SHP77 treated with DMSO at 0.1 percent for 48 hours (cell line): ENCODE measurements around the gene CRYBA1.
"Not testable (repeated sequence)": the region's sequence is repeated elsewhere in the genome, so short reads cannot be mapped to it uniquely, and the experiment has no call there.

Source experiments
- DNase-seq: peaks from one replicate; lab custom pipeline; 2025; lab: John Stamatoyannopoulos, UW

CRYBA1 gene

DNA sequence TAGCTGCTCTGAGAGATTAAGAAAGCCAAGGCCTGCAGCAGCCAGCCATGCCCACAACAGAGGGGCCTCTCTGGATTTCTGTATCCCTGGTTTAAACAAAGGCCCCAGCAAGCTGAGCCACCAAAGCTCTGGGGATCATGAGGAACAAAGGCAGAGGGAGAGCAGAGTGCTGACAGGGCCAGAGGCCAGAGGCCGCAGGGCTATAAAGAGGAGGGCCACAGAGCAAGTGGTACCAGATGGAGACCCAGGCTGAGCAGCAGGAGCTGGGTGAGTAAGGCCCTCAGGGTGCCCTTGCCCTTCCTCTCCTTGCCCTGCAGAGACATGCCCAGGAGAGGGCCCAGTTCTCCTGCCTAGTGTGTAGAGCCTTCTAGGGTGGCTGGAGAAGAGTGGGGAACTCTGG, at the start of gene CRYBA1:
Gene CRYBA1, plus strand, starts transcription at position 232 of the 400 bp plus-strand sequence. Its CDS starts 5 bp downstream, at position 237.
- no peak for DNase-seq

DNA sequence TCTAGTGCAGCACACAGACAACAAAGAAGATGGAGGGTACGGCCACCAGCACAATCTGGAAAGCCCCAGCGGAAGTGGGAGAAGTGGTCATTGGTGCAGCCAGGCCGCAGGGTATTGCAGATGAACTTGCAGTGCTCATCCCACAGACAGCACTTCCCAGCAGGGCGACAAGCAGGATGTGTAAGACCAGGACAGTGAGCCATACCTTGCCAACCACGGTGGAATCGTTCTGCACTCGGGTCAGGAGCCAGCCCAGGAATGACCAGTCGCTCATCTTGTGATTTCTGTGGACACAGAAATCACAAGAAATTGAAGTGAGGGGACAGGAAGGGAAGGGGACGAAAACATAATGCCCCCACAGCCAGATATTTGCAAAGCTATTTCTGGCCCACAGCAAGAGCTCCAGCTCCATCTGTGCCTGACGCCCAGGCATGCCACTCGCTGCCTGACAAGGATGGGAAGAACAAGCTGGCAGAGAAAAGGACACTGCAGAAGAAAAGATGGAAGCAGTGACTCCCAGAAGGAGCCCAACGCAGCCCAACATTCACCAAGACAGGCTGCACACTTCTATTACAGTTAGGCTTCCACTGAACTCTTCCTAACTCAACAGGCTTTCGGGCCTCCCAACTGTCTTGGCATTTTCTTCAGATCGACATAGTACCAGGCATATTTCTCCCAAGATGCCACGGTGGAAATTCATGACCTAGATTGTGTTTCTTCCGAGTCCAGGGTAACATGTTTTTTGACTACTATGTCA, 49.0 kb upstream of the CRYBA1 start:
- no peak for DNase-seq

DNA sequence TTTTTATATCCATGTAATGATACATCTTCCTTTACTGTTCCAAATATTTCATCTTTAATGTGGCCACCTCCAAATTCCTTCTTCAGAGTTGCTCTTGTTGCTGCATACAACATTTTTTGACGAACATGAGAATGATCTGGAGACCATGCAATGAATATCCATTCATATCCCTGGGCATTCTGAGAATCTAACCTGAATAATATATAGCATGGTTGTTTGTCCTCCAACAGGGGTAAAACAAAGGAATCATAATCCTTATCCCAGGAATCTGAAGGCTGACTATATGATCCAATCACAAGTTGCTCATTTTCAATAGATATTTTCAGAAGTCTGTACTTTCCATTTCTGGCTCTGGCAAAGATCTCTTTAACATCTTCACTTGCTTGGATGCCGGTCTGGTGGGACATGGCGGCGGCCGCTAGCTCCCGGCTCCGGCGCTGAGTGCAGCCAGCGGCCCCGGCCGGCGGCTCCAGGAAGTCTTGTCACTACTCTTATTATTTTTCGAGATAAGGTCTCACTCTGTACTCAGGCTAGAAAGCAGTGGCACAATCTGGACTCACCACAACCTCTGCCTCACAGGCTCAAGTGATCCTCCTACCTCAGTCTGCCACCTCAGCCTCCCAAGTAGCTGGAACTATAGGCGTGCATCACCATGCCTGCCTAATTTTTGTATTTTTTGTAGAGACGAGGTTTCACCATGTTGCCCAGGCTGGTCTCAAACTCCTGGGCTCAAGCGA, 42.4 kb upstream of the CRYBA1 start:
- not testable (repeated sequence) for DNase-seq

DNA sequence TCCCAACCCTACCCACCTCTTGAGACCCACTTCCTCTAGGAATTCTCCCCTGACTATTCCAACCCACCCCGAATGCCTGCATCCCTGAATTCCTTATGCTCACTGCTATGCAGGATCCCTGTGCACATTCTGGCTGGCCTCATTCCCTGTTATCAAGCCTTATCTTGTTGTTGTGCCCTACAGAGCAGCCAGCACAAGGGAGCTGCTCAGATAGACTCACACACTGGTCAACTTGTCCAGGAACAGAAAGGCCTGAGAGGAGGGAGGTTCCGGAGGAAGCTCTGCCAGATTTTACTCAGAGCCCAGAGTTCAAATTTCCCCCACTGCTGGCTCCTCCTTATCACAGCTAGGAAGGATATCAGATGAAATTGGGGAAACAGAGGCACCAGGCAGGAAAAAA, 41.6 kb upstream of the CRYBA1 start:
- no peak for DNase-seq

- no peak for DNase-seq
These were observed 38.7 kb upstream of the CRYBA1 start for GRCh38 chr17:29207975-29208374.

DNA sequence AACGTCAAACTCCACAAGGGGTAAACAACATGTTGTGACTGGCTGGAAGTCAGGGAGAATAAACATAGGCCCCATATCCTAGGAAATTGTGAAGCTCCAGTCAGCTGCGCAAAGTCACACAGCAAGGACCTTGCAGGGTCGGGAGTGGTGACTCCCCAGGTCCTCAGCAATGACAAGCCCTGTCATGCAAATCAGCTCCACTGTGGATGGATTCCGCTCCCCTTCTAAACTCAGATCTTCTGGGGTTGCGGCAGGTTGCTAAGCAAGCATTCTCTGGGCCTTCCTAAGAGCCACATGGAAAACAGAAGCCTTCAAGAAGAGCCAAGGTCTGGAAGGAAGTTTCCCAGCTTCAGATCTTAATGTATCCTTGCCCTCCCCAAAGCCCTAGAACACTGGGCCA, 37.6 kb upstream of the CRYBA1 start:
- DNase-seq: no peak

DNA sequence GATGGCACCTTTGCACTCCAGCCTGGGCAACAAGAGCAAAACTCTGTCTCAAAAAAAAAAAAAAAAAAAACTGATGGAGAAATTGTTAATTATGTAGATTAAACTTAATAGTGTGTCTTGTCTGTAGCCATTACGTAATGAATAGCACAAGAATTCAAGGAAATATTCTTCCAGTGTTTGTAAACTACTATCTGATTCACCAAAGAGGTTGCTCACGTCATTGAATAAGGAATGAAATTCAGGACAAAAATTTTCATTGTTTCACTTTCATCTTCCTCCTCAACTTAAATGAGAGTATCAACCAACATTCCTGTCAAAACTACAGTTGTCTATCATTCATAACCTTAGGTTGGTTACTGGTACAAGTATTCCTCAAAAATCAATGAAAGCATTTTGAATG, 35.8 kb upstream of the CRYBA1 start:
- no peak for DNase-seq

DNA sequence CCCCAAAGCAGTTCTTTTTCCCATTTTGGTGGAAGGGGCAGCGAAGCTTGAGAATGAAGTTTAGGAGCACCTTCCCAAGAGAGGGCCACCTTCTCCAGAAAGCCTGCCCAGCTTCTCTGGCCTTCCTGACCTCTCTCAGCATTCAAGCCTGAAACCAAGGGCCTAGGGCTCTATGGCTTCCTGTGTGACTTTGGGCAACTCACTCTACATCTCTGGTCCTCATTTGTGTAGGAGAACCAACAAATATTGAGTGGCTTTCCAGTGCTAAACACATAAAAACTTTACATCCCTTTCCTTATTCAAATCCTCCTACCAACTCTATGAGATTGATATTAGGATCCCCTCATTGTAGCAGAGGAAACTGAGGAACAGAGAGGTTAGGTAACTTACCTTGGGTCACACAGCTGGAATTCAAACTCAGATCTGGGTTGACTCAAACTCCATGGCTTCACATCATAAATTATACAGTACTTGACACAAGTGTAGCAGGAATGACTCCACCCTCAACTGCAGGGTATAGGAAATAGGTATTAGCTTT, 34.5 kb upstream of the CRYBA1 start:
- DNase-seq: no peak

DNA sequence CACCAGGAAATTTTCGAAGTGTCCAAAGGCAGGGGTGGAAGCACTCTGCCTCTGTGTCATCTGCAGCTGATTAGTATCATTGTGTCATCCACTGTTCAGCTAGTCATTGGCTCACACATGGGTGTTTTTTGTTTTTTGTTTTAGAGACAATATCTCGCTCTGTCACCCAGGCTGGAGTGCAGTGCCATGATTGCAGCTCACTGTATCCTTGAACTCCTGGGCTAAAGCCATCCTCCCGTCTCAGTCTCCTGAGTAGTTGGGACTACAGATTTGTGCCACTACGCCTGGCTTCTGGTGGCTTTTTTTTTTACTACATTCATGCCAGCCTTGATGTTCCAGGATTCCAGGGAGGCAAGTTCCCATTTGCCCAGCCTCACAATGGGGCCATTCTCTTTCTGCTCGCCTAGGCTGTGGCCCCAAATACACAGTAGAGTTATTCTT, 34.0 kb upstream of the CRYBA1 start:
- no peak for DNase-seq

GRCh38 chr17:29214215-29215146, 32.2 kb upstream of the CRYBA1 start:
- DNase-seq: no peak

DNA sequence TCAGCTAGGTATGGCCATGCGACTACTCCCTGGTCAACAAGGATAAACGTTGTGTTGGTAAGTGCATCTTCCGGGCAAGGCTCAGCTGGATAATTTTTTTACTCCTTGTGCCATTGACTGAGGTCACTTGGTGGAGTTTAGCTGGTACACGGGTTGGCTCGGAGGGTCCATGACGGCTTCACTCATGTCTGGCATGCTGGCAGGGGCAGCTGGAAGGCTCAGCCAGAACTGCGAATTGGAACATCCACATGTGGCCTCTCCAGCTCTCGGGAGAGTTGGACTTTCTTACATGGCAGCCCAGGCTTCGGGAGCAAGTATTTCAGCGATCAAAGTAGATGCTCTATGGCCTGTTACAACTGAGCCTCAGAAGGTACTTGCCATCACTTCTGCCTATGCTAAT, 31.5 kb upstream of the CRYBA1 start:
- DNase-seq: no peak

- no peak for DNase-seq
These were observed 30.9 kb upstream of the CRYBA1 start for GRCh38 chr17:29215717-29216116.

DNA sequence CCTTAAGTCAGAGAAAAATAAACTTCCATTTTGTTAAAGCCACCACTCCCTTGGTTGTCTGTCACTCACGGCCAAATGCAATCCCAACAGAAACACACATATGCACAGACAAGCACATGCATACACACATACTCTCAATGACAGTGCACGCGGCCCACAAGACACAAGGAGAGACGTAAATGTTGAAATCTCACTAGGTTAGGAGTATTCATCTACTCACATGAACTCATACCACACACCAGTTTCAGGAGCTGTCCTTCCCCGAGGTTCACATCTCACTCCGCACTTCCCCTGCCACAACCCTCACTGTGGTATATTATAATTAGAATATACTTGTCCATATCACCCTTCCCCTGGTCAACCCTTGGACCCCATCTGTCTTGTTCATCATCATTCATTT, 30.5 kb upstream of the CRYBA1 start:
- no peak for DNase-seq

DNA sequence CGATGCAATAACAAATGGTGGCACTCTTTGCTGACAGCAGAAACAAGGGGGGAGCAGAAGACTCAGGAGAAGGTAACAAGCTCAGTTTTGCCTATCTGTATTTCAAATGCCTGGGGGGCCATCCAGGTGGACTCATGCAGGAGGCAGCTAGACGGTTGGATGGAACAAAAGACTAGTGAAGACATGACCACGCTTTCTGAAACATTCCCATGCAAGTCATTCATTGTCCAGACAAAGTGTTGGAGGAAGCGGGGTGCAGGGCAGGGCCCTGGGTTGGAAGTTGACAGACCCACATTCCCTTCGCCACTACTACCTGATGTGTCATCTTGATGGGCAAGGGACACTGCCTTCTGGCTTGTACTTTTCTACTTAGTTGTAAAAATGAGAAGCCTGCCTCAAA, 29.8 kb upstream of the CRYBA1 start:
- DNase-seq: no peak

GRCh38 chr17:29219378-29220047, 27.1 kb upstream of the CRYBA1 start:
- peak; percentile 33 for DNase-seq

DNA sequence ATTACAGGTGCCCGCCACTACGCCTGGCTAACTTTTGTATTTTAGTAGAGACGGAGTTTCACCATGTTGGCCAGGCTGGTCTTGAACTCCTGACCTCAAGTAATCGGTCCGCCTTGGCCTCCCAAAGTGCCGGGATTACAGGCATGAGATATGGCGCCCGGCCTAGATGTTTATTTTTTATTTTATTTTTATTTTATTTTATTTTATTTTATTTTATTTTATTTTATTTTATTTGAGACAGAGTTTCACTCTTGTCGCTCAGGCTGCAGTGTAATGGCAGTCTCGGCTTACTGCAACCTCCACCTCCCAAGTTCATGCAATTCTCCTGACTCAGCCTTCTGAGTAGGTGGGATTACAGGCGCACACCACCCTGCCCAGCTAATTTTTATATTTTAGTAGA, 25.3 kb upstream of the CRYBA1 start:
- not testable (repeated sequence) for DNase-seq

DNA sequence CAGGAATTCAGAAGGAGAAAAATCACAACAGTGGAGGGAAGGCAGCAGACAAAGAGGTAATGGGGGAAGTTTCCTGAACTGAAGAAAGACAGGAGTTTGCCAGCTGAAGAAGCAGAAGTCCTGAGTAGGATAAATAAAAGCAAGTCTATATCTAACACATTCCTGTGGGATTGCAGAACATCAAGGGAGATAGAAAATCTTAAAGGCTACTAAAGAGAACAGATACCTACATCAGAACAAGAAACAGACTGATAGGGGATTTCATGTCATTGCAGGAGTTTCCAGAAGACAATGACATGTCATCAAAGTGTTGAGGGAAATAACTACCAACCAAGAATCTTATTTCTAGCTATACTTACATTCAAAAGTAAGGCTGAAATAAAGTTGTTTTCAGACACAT, 21.3 kb upstream of the CRYBA1 start:
- DNase-seq: no peak

GRCh38 chr17:29233301-29233700, 13.4 kb upstream of the CRYBA1 start:
- no peak for DNase-seq

GRCh38 chr17:29234972-29235371, 11.7 kb upstream of the CRYBA1 start:
- not testable (repeated sequence) for DNase-seq

DNA sequence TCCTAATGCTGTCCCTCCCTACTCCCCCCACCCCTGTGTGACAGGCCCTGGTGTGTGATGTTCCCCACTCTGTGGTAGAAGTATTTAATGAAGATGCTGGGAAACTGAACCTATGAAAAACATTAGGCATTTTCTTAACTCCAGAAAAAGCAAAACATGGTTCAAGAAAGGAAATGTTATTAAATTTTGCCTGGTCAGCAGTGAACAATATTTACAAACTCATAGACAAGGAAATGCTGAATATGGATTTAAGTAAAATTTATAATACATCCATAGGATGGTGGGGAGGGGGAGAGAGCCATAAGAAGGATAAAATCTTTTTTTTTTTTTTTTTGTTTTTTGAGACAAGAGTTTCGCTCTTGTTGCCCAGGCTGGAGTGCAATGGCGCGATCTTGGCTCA, 10.8 kb upstream of the CRYBA1 start:
- DNase-seq: no peak

DNA sequence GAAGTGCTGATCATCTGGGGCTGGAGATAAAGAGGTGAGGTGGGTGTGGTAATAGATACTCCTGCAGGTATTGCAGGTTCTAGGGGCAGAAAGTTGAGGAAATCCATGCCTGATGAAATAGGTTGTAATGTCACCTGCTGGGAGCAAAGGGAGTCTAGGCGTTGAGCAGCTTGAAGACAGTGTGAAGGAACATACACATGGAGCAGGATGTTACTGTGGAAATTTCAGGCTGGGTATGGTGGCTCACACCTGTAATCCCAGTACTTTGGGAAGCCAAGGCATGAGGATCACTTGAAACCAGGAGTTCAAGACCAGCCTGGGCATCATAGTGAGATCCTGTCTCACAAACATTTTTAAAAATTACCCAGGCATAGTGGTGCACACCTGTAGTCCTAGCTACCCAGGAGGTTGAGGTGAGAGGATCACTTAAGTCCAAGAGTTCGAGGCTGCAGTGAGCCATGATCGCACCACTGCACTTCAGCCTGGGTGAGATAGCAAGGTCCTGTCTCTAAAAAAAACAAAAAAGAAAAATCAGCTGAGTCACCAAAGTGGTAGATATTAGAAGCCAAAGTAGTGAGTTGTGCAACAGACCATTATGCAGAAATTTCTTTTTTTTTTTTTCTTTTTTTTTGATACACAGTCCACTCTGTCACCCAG, 9.1 kb upstream of the CRYBA1 start:
- no peak for DNase-seq
